MCF 10A (cell line): ENCODE data around the gene ABCC4. TPM values are rescaled to one million over a fixed set of nuclear protein-coding genes. Genes with fewer than 3 reads are reported as not detected.

Experiments
- BruUV-seq: library from RNA; stranded (reverse); fragments of 400-500 nt; replicated peaks from 2 replicates; lab custom pipeline; 2021; lab: Mats Ljungman, UMichigan
- CTCF ChIA-PET: fragments of 300-600 bp; sonication (Branson Sonifier 250); formaldehyde crosslinking; extraction: SDS; loops from one replicate; lab custom pipeline; 2021; ENCODE audit warnings: antibody characterized with exemption, inconsistent platforms; lab: Yijun Ruan, JAX
- POLR2A ChIA-PET: fragments of 300-600, 350-650 bp; sonication (Branson Sonifier 250); formaldehyde crosslinking; extraction: SDS; loops from one replicate; lab custom pipeline; 2020; ENCODE audit warnings: antibody characterized with exemption, inconsistent platforms; lab: Yijun Ruan, JAX
- DNase-seq: peaks from one replicate; pipeline ENCODE4 v3.0.0-alpha.2; 2018; ENCODE audit not compliant: unreplicated experiment
- H3K27ac Mint-ChIP-seq: one replicate; pipeline ENCODE4 v1.8.0; 2022; ENCODE audit warnings: mild to moderate bottlenecking, low read depth, mixed read lengths; ENCODE audit not compliant: unreplicated experiment
- H3K27me3 Mint-ChIP-seq: one replicate; pipeline ENCODE4 v1.8.0; 2022; ENCODE audit warnings: mixed read lengths; ENCODE audit not compliant: insufficient read depth, unreplicated experiment
- H3K36me3 Mint-ChIP-seq: one replicate; pipeline ENCODE4 v1.8.0; 2022; ENCODE audit warnings: mild to moderate bottlenecking, moderate library complexity, mixed read lengths; ENCODE audit not compliant: insufficient read depth, unreplicated experiment
- H3K4me1 Mint-ChIP-seq: one replicate; pipeline ENCODE4 v1.8.0; 2022; ENCODE audit warnings: mixed read lengths; ENCODE audit not compliant: insufficient read depth, unreplicated experiment
- H3K4me3 Mint-ChIP-seq: one replicate; pipeline ENCODE4 v1.8.0; 2022; ENCODE audit warnings: mild to moderate bottlenecking, moderate library complexity, mixed read lengths; ENCODE audit not compliant: unreplicated experiment
- H3K9me3 Mint-ChIP-seq: one replicate; pipeline ENCODE4 v1.8.0; 2022; ENCODE audit warnings: mixed read lengths; ENCODE audit not compliant: unreplicated experiment
- CTCF ChIP-seq: fragments of 200-600 bp; IDR thresholded peaks from one replicate; pipeline ENCODE4 v1.8.0; 2022; ENCODE audit warnings: antibody characterized with exemption, mild to moderate bottlenecking; ENCODE audit not compliant: unreplicated experiment
- intact Hi-C: fragments of 100-400 bp; cut with micrococcal nuclease; formaldehyde crosslinking; loops from 2 replicates; pipeline ENCODE4 v1.14.1; 2022
- total RNA-seq: library from RNA; stranded (reverse); gene quantifications from 2 replicates; pipeline ENCODE4 v1.2.3, GENCODE V29; 2022

Gene ABCC4
- total RNA-seq, 1 experiment from 2014 or later, result 13.9 TPM

- DNase-seq, result peak; percentile 18
- ChIA-PET POLR2A (no interaction called here), CTCF (interaction anchor here (2.0 kb wide), 1 partner anchor 166 kb away, joined by 12 read pairs; no protein-coding TSS in a partner anchor)
- no peak overlapping the region for H3K27ac Mint-ChIP-seq
- H3K4me3 Mint-ChIP-seq, result no peak overlapping the region
- H3K4me1 Mint-ChIP-seq, result no peaks in the 10 kb centered on the region
- no peak for TF ChIP-seq CTCF
- H3K36me3 Mint-ChIP-seq, result no peaks in the 10 kb centered on the region
- no TSS peak for BruUV-seq
- H3K9me3 Mint-ChIP-seq, result no peaks in the 10 kb centered on the region
- peaks cover 13% of the 10 kb centered on the region for H3K27me3 Mint-ChIP-seq
- intact Hi-C loops, result no loop called here
These were observed 312.6 kb downstream of the ABCC4 start for GRCh38 chr13:94988654-94989053.

DNA sequence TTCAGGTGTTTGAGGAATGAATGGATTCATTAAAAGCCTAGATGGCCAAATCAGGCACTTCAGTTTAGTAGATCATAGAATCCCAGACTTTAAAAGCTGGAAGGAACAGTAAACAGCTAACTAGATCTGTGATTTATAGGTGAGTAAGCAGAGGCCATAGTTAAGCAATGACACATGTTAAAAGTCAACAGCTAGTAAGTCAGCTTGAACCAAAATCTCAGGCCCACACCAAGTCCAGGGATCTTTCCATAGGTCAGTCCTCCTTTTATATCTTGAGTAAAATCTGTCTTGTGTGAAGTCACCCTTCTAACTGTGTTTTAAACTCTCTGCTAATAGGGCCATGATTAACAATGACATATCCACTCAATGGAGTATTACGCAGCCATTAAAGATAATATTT, 313.4 kb downstream of the ABCC4 start:
- POLR2A ChIA-PET, result interaction anchor here (1.1 kb wide), 1 partner anchor 8 kb away, joined by 3 read pairs; no protein-coding TSS in a partner anchor
- Mint-ChIP-seq H3K4me1 (no peaks in the 10 kb centered on the region), H3K27me3 (peaks cover 13% of the 10 kb centered on the region), H3K27ac (no peak overlapping the region), H3K9me3 (no peaks in the 10 kb centered on the region), H3K4me3 (no peak overlapping the region), H3K36me3 (no peaks in the 10 kb centered on the region)
- CTCF ChIA-PET, result interaction anchor here (0.7 to 2.0 kb wide), 3 partner anchors 73 to 172 kb away, joined by 3 to 12 read pairs (median 3); no protein-coding TSS in a partner anchor
- intact Hi-C loops, result no loop called here
- DNase-seq, result no peak
- no TSS peak for BruUV-seq
- no peak for TF ChIP-seq CTCF

DNA sequence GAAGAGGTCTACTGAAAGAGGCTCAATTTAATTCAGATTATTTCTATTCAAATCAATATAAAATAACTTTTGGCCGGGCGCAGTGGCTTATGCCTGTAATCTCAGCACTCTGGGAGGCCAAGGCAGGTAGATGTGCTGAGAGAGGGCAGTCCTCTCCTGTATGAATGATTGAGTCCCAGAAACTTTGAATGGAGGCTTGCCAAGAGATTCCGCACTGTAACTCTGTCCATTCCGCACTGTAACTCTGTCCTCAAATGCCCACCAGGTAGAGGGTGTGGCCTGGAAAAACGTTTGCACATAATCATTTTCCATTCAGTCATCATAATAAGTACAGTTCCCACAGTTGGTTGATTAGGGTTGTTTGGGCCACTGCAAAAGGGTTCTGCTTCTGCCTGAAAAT, 314.2 kb downstream of the ABCC4 start:
- H3K27ac Mint-ChIP-seq, result no peak overlapping the region
- intact Hi-C loops, result no loop called here
- CTCF ChIA-PET, result interaction anchor here (1.0 to 2.0 kb wide), 2 partner anchors 168 to 173 kb away, joined by 3 to 12 read pairs; no protein-coding TSS in a partner anchor
- no peak for TF ChIP-seq CTCF
- no TSS peak for BruUV-seq
- POLR2A ChIA-PET, result interaction anchor here (1.1 kb wide), 1 partner anchor 9 kb away, joined by 3 read pairs; no protein-coding TSS in a partner anchor
- no peaks in the 10 kb centered on the region for H3K9me3 Mint-ChIP-seq
- H3K4me1 Mint-ChIP-seq, result no peaks in the 10 kb centered on the region
- peaks cover 13% of the 10 kb centered on the region for H3K27me3 Mint-ChIP-seq
- DNase-seq, result peak; percentile 14
- H3K36me3 Mint-ChIP-seq, result no peaks in the 10 kb centered on the region
- H3K4me3 Mint-ChIP-seq, result no peak overlapping the region

GRCh38 chr13:94984958-94985357, 316.3 kb downstream of the ABCC4 start:
- H3K36me3 Mint-ChIP-seq, result no peaks in the 10 kb centered on the region
- H3K4me3 Mint-ChIP-seq, result no peak overlapping the region
- DNase-seq, result no peak
- no TSS peak for BruUV-seq
- no peak overlapping the region for H3K27ac Mint-ChIP-seq
- POLR2A ChIA-PET, result no interaction called here
- H3K27me3 Mint-ChIP-seq, result peaks cover 6% of the 10 kb centered on the region
- H3K4me1 Mint-ChIP-seq, result no peaks in the 10 kb centered on the region
- intact Hi-C loops, result no loop called here
- TF ChIP-seq CTCF, result no peak
- CTCF ChIA-PET, result no interaction called here
- H3K9me3 Mint-ChIP-seq, result no peaks in the 10 kb centered on the region
